GM12878 (cell line): ENCODE measurements around the gene BCL11A. TPM values are rescaled to one million over a fixed set of nuclear protein-coding genes. Genes with fewer than 3 reads are reported as not detected.
A peak's percentile ranks its signal among the peaks of the same experiment; 100 is the strongest.

Experiments
- ATAC-seq: fragments of 200-7000 bp; cut with Tn5 transposase; 3 replicates; pipeline ENCODE4 v1.9.1; 2020; ENCODE audit warnings: mild to moderate bottlenecking, moderate library complexity
- BruUV-seq: library from RNA; stranded (reverse); fragments of 400-500 nt; replicated peaks from 2 replicates; lab custom pipeline; 2021; lab: Mats Ljungman, UMichigan
- CTCF ChIA-PET: fragments of 300-600 bp; sonication (Branson Sonifier 250); formaldehyde crosslinking; extraction: SDS; loops from one replicate; lab custom pipeline; 2021; ENCODE audit warnings: inconsistent platforms; lab: Yijun Ruan, JAX
- POLR2A ChIA-PET: fragments of 350-600 bp; formaldehyde crosslinking; extraction: SDS; loops from one replicate; lab custom pipeline; 2021; ENCODE audit warnings: inconsistent platforms; lab: Charles Lee
- RAD21 ChIA-PET: fragments of 300-600 bp; sonication (Branson Sonifier 250); formaldehyde crosslinking; loops from one replicate; lab custom pipeline; 2023; ENCODE audit warnings: antibody characterized with exemption; ENCODE audit not compliant: unreplicated experiment; lab: Charles Lee
- SMC1A ChIA-PET: fragments of 300-600 bp; sonication (Branson Sonifier 250); formaldehyde crosslinking; loops from one replicate; lab custom pipeline; 2023; ENCODE audit not compliant: unreplicated experiment, uncharacterized antibody; lab: Charles Lee
- DNase-seq: peaks from one replicate; pipeline ENCODE4 v3.0.0-alpha.2; 2011; ENCODE audit warnings: low read depth, low spot score
- FAIRE-seq: peaks from 3 replicates; lab custom pipeline; 2011; peaks lifted over from hg19 to GRCh38; lab: Jason Lieb, UNC
- H2AFZ ChIP-seq: 2 replicates; pipeline ENCODE4 v1.6.0; 2011; ENCODE audit warnings: low read depth, low read length, control low read depth; ENCODE audit not compliant: control insufficient read depth
- H3K27ac ChIP-seq: 2 replicates; pipeline ENCODE4 v1.5.1; 2011; ENCODE audit warnings: control low read depth; ENCODE audit not compliant: control insufficient read depth, insufficient read depth
- H3K27me3 ChIP-seq, 2 experiments: replicated peaks in 1 of 2; 2 replicates each; pipeline versions ENCODE4 v1.6.0 to v1.6.1; 2011; ENCODE audit warnings: low read length in 1 of 2; ENCODE audit not compliant: control insufficient read depth in 2 of 2, insufficient read depth in 2 of 2
- H3K36me3 ChIP-seq, 2 experiments: 2 replicates each; pipeline ENCODE4 v1.5.1; 2011; ENCODE audit warnings: low read length in 1 of 2; ENCODE audit not compliant: control insufficient read depth in 2 of 2, insufficient read depth in 2 of 2
- H3K4me1 ChIP-seq: 2 replicates; pipeline ENCODE4 v1.6.1; 2011; ENCODE audit warnings: mild to moderate bottlenecking, low read length, moderate library complexity, mixed read lengths; ENCODE audit not compliant: control insufficient read depth, insufficient read depth
- H3K4me2 ChIP-seq: 2 replicates; pipeline ENCODE4 v1.6.0; 2011; ENCODE audit warnings: control low read depth; ENCODE audit not compliant: control insufficient read depth, insufficient read depth
- H3K4me3 ChIP-seq: fragments of 200-600 bp; sonication (generic); 2 replicates; pipeline ENCODE4 v1.5.1; 2016
- H3K79me2 ChIP-seq: 2 replicates; pipeline ENCODE4 v1.6.0; 2011; ENCODE audit warnings: low read length; ENCODE audit not compliant: control insufficient read depth, insufficient read depth
- H3K9ac ChIP-seq: 2 replicates; pipeline ENCODE4 v1.8.0; 2011; ENCODE audit warnings: low read length, control low read depth, mixed read lengths; ENCODE audit not compliant: control insufficient read depth, insufficient read depth
- H3K9me3 ChIP-seq: replicated peaks from 3 replicates; pipeline ENCODE4 v1.5.1; 2011; ENCODE audit warnings: mild to moderate bottlenecking, low read length; ENCODE audit not compliant: control insufficient read depth, insufficient read depth
- H4K20me1 ChIP-seq: 2 replicates; pipeline ENCODE4 v1.6.0; 2011; ENCODE audit not compliant: control insufficient read depth, insufficient read depth
- CEBPB ChIP-seq, 2 experiments: fragments of 150-350 bp in 1 of 2; IDR thresholded peaks; 2 replicates each; pipeline ENCODE4 v1.6.1; 2012 to 2014; ENCODE audit warnings: low read depth in 2 of 2, low read length in 2 of 2, borderline replicate concordance in 1 of 2, inconsistent platforms in 1 of 2
- KDM1A ChIP-seq: fragments of 200-600 bp; sonication (generic); IDR thresholded peaks from 2 replicates; pipeline ENCODE4 v1.6.1; 2016; ENCODE audit warnings: borderline replicate concordance
- MEF2A ChIP-seq: IDR thresholded peaks from 2 replicates; pipeline ENCODE4 v1.6.1; 2011; ENCODE audit warnings: low read depth, mild to moderate bottlenecking, low read length, moderate library complexity; ENCODE audit not compliant: insufficient read depth
- NR2C2 ChIP-seq: IDR thresholded peaks from 2 replicates; pipeline ENCODE4 v1.6.1; 2011; ENCODE audit warnings: borderline replicate concordance, low read depth; ENCODE audit not compliant: control insufficient read depth, insufficient read length
- NR2F1 ChIP-seq: fragments of 450-650 bp; conservative IDR thresholded peaks from 2 replicates; pipeline ENCODE4 v1.6.1; 2017; ENCODE audit warnings: mild to moderate bottlenecking
- SMAD5 ChIP-seq: IDR thresholded peaks from 2 replicates; pipeline ENCODE4 v1.6.1; 2016; ENCODE audit warnings: antibody characterized with exemption, low read depth
- SREBF1 ChIP-seq: IDR thresholded peaks from 2 replicates; pipeline ENCODE4 v1.6.1; 2012; ENCODE audit warnings: mild to moderate bottlenecking, low read length
- TAF1 ChIP-seq: IDR thresholded peaks from 2 replicates; pipeline ENCODE4 v1.6.1; 2011; ENCODE audit warnings: mild to moderate bottlenecking, low read depth, low read length, borderline replicate concordance
- ZNF384 ChIP-seq: IDR thresholded peaks from 2 replicates; pipeline ENCODE4 v1.6.1; 2012; ENCODE audit warnings: low read depth, mild to moderate bottlenecking, low read length, improper control_type of control experiment, borderline replicate concordance
- WGBS: methylation state at CpG from one replicate; pipeline ENCODE4 v1.1.6; 2016; ENCODE audit warnings: low lambda C conversion rate; ENCODE audit not compliant: insufficient replicate concordance, insufficient coverage; ENCODE audit errors: missing lambda C conversion rate; 5-methylcytosine and 5-hydroxymethylcytosine counted together
- in situ Hi-C: fragments of 300-500 bp; cut with MboI; formaldehyde crosslinking; loops from 9 replicates; pipeline ENCODE4 v1.14.3; 2018; ENCODE audit warnings: mixed read lengths
- intact Hi-C: fragments of 100-400 bp; cut with micrococcal nuclease; formaldehyde crosslinking; loops from one replicate; pipeline ENCODE4 v1.14.2; 2022; ENCODE audit not compliant: unreplicated experiment
- polyA plus RNA-seq, 11 experiments: library from polyadenylated mRNA; depleted of rRNA in 4 of 11; unstranded in 6 of 11; stranded (reverse) in 5 of 11; fragments of >200 nt; fragmentation: Nextera tagmentation in 4 of 11; fragmentation: Illumina TruSeq in 1 of 11; extraction: Ambion mirVana in 4 of 11; extraction: Trizol in 1 of 11; gene quantifications; 1 replicate in 1 of 11; 2 replicates in 10 of 11; pipeline versions ENCODE4 v1.2.1 to v1.2.3, GENCODE V29; 2011 to 2016; ENCODE audit warnings: inconsistent platforms in 2 of 11, missing spikeins in 2 of 11, low read depth in 1 of 11
- total RNA-seq, 4 experiments: library from RNA; depleted of rRNA in 3 of 4; stranded (reverse); fragments of >200 nt in 3 of 4; fragmentation: Illumina TruSeq in 1 of 4; extraction: Trizol in 1 of 4; gene quantifications; 2 replicates each; pipeline versions ENCODE4 v1.2.1 to v1.2.3, GENCODE V29; 2013 to 2021
- TF ChIP-seq, protein P1 (sequence below): IDR thresholded peaks from 2 replicates; pipeline ENCODE4 v1.6.1; 2012; ENCODE audit warnings: low read length, inconsistent platforms
- TF ChIP-seq, protein P2 (sequence below): IDR thresholded peaks from 2 replicates; pipeline ENCODE4 v1.6.1; 2012; ENCODE audit warnings: low read depth, low read length, improper control_type of control experiment
- TF ChIP-seq, protein P3 (sequence below): IDR thresholded peaks from 2 replicates; pipeline ENCODE4 v1.6.1; 2011; ENCODE audit warnings: low read depth, low read length, improper control_type of control experiment, borderline replicate concordance
- TF ChIP-seq, protein P4 (sequence below): fragments of 450-650 bp; conservative IDR thresholded peaks from 2 replicates; pipeline ENCODE4 v1.6.1; 2017; ENCODE audit warnings: mild to moderate bottlenecking, moderate library complexity
- TF ChIP-seq, protein P5 (sequence below): fragments of 450-650 bp; IDR thresholded peaks from 2 replicates; pipeline ENCODE4 v1.6.1; 2017; ENCODE audit warnings: mild to moderate bottlenecking

Gene BCL11A
- total and polyA plus RNA-seq, 10 of the 15 experiments (the other 5 are each of a cell fraction or from before 2014, with no cell fraction given): 7.5 to 26.6 (median 11.1) TPM; not detected in 1

DNA sequence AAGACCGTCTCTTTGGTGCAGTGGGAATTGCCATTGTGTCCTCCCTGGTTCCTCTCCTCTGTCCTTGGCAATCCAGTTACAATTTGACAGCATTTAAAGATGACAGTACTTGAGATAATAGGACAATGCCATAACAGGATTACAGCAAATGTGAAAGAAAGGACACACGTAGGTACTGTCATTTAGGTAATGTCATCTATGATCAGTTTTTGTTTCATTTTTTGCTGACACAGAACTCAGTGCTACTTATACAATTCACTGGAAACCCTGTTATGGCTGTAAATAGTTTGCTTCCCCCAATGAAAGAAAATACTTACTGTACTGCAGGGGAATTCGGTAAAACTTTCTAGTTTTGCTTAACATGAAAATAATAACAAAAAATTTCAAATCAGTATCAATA, 65.2 kb downstream of the BCL11A start (continued):
- TF ChIP-seq, protein P1, sequence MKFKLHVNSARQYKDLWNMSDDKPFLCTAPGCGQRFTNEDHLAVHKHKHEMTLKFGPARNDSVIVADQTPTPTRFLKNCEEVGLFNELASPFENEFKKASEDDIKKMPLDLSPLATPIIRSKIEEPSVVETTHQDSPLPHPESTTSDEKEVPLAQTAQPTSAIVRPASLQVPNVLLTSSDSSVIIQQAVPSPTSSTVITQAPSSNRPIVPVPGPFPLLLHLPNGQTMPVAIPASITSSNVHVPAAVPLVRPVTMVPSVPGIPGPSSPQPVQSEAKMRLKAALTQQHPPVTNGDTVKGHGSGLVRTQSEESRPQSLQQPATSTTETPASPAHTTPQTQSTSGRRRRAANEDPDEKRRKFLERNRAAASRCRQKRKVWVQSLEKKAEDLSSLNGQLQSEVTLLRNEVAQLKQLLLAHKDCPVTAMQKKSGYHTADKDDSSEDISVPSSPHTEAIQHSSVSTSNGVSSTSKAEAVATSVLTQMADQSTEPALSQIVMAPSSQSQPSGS: 0 out of 2 replicates have a peak, but pooled peaks have one; percentile 18
- no peak for TF ChIP-seq TAF1
- no peak for TF ChIP-seq SREBF1

DNA sequence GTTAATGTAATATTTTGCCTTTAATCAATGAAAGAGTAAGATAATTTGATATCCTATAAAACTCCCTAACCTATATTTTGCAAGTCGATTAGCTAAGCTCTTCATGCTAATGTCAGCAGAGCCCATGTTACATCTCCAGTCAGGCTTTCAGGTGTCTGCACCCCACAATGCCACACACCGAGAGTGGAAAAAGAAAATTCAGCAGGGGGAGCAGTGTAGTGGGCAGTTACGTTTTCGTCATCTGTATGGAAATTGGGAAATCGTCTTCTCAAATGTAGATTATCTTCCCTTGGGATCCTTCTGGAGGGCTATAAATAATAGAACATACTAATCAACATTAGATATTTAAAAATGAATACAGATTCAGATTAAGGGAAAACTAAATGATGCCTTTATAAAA, 66.3 kb downstream of the BCL11A start:
- Histone ChIP-seq H3K4me3 (no peak overlapping the region), H3K79me2 (peaks cover 54% of the 10 kb centered on the region), H4K20me1 (no peaks in the 10 kb centered on the region), H3K27ac (peak overlapping the region; percentile 49), H3K9me3 (no peaks in the 10 kb centered on the region), H3K27me3 (no peaks in the 10 kb centered on the region), H2AFZ (no peak overlapping the region), H3K4me1 (peaks cover 54% of the 10 kb centered on the region), H3K4me2 (no peak overlapping the region), H3K9ac (no peak overlapping the region), H3K36me3 (peaks cover 0 to 10% of the 10 kb centered on the region in 2 experiments; a peak in 2 of 4 replicates)
- no peak for ATAC-seq
- POLR2A ChIA-PET: no interaction called here
- CTCF ChIA-PET: no interaction called here
- no peak for FAIRE-seq
- WGBS: 97% methylated on average over 5 of the region's 5 CpGs
- TF ChIP-seq, protein P2, sequence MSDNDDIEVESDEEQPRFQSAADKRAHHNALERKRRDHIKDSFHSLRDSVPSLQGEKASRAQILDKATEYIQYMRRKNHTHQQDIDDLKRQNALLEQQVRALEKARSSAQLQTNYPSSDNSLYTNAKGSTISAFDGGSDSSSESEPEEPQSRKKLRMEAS: no peak
- TF ChIP-seq MEF2A (no peak), ZNF384 (no peak), SMAD5 (no peak), KDM1A (no peak), CEBPB (IDR thresholded peaks at IDR 0.05; ENCODE audit: borderline replicate concordance in 1 of 2, low read depth in 2 of 2, low read length in 2 of 2) (no peak), NR2F1 (no peak), NR2C2 (no peak)
- TF ChIP-seq, protein P3, sequence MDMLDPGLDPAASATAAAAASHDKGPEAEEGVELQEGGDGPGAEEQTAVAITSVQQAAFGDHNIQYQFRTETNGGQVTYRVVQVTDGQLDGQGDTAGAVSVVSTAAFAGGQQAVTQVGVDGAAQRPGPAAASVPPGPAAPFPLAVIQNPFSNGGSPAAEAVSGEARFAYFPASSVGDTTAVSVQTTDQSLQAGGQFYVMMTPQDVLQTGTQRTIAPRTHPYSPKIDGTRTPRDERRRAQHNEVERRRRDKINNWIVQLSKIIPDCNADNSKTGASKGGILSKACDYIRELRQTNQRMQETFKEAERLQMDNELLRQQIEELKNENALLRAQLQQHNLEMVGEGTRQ: no peak
- TF ChIP-seq, protein P4, sequence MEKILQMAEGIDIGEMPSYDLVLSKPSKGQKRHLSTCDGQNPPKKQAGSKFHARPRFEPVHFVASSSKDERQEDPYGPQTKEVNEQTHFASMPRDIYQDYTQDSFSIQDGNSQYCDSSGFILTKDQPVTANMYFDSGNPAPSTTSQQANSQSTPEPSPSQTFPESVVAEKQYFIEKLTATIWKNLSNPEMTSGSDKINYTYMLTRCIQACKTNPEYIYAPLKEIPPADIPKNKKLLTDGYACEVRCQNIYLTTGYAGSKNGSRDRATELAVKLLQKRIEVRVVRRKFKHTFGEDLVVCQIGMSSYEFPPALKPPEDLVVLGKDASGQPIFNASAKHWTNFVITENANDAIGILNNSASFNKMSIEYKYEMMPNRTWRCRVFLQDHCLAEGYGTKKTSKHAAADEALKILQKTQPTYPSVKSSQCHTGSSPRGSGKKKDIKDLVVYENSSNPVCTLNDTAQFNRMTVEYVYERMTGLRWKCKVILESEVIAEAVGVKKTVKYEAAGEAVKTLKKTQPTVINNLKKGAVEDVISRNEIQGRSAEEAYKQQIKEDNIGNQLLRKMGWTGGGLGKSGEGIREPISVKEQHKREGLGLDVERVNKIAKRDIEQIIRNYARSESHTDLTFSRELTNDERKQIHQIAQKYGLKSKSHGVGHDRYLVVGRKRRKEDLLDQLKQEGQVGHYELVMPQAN: no peak
- TF ChIP-seq, protein P5, sequence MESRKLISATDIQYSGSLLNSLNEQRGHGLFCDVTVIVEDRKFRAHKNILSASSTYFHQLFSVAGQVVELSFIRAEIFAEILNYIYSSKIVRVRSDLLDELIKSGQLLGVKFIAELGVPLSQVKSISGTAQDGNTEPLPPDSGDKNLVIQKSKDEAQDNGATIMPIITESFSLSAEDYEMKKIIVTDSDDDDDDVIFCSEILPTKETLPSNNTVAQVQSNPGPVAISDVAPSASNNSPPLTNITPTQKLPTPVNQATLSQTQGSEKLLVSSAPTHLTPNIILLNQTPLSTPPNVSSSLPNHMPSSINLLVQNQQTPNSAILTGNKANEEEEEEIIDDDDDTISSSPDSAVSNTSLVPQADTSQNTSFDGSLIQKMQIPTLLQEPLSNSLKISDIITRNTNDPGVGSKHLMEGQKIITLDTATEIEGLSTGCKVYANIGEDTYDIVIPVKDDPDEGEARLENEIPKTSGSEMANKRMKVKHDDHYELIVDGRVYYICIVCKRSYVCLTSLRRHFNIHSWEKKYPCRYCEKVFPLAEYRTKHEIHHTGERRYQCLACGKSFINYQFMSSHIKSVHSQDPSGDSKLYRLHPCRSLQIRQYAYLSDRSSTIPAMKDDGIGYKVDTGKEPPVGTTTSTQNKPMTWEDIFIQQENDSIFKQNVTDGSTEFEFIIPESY: no peak
- in situ Hi-C loops: no loop called here
- no TSS peak for BruUV-seq
- SMC1A ChIA-PET: no interaction called here
- intact Hi-C loops: no loop called here
- RAD21 ChIA-PET: no interaction called here
- no peak for DNase-seq
